Smooth muscle cell of bladder (primary cell): ENCODE measurements around the gene FOXO4. TPM values are rescaled to one million over a fixed set of nuclear protein-coding genes. Genes with fewer than 3 reads are reported as not detected.

Source experiments
- total RNA-seq: library from RNA; depleted of rRNA; stranded (reverse); fragments of >200 nt; gene quantifications from 2 replicates; pipeline ENCODE4 v1.2.3, GENCODE V29; 2014

The FOXO4 gene, protein sequence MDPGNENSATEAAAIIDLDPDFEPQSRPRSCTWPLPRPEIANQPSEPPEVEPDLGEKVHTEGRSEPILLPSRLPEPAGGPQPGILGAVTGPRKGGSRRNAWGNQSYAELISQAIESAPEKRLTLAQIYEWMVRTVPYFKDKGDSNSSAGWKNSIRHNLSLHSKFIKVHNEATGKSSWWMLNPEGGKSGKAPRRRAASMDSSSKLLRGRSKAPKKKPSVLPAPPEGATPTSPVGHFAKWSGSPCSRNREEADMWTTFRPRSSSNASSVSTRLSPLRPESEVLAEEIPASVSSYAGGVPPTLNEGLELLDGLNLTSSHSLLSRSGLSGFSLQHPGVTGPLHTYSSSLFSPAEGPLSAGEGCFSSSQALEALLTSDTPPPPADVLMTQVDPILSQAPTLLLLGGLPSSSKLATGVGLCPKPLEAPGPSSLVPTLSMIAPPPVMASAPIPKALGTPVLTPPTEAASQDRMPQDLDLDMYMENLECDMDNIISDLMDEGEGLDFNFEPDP
- total RNA-seq, result 4.6 and 6.7 TPM in 2 replicates

DNA sequence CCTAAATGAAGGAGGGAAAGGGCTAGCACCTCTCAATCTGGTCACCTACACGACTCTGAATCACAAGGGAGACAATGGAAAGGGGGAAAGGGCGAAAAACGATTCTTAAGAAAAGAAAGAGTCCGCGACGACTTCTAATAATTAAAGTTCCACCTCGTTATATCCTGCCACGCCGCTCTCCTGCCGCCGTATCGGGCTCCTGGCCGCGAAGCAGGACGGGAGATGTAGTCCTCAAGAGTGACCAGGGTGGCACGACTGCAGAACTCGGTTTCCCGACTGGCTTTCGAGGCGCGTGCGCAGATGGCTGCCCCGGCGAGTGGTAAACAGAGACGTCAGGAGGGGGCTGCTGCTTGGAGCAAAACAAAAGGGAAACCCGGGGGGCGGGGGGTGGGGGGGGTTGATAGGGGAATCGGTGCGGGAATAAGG is at the start of gene FOXO4:
Gene FOXO4 (plus strand): TSS at position 297 of the 426 bp plus-strand sequence. CDS start 678 bp downstream, outside the sequence.

DNA sequence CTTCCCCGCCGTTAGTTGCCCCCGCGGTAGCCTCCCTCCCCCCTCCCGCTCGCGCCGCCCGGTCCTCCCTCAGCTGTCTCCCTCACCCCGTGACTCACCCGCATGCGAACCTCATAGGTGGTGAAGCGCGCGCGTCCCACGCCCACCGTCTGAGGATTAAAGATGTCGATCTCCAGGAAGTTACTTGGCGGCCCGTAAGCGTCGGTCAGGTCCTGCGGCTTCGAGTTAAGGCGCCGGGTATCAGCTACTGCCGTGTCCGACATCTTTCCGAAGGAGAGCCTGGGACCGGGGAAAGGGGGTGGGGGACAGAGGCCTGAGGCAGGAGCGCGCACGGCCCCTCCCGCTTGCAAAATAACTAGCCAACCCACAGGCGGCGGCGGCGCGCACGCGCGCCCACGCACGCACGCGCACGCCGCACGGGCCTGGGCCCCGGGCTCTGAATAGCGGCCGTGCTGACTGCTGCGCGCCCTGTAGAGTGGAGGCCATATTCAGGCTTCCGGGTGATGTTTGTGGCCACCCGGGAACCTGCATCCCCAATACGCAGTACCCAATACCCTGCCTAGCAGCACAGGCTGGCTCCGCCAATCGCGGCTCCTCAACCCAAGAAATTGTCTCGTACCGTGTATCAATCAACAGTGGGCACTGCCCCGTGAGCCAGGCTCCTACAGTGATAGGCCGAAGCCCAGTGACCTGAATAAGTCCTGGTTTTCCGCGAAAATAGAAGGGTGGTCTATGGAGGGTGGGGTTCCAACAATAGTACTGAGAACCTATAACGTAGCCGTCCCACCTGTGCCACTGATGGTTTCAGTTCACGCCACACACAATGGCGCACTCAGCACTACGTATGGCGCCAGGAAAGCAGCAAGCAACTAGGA is 27.4 kb upstream of the FOXO4 start, which contains the start of gene SNX12:
Gene SNX12 (minus strand): TSS at position 291 of the 875 bp plus-strand sequence. CDS start 28 bp downstream, at position 263.

DNA sequence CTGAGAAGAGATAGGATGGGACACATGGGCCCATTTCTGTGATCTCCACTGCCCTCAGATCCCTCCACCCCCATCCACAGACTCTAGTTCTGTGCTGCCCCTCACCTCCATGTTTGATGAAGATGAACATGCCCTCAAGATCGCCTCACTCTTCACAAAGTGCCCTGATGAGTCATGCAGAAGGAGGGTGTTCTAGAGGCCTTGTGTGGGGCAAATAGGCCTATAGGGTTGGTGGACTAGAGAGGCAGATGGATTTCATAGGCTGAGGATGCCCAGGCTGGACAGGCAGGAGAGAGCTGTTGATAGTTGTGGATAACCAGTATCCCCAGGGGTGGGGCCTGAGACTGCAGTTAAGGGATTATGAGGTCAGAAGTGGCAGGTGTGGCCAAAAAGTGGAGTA is 10.8 kb downstream of the FOXO4 start, which contains the start of gene CXorf65:
Gene CXorf65 (minus strand): TSS at position 314 of the 400 bp plus-strand sequence. CDS start 184 bp downstream, at position 130.

DNA sequence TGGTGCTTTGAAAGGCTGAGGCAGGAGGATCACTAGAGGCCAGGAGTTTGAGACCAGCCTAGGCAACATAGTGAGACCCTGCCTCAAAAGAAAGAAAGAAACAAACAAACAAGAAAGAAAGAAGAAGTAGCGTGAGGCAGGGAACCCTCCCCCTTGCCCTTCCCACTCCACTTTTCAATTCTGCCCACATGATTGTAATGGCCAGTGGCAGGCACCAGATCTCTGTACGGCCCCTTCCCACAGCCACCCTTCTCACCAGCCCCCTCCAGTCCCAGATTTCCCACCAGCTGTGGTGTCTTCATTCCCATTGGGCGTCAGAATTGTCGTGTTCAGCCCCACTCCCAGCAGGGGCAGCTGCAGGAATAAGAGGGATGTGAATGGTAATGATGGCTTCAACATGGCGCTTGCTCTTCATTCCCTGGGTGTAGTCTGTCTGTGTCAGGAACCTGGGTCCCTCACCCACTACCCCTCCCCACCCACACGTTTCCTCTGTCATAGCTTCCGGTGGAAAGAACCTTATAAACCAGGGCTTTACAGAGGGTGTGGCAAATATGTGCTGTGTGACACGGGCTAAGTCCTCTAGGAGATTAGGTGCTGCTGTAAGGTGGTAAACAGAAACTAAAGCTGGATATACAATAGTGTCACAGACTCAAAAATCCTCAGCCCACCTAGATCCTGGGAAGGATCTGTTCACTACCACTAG is 15.6 kb downstream of the FOXO4 start, which contains the start of gene IL2RG:
Gene IL2RG (minus strand): TSS at position 437 of the 703 bp plus-strand sequence. CDS start 38 bp downstream, at position 399.

DNA sequence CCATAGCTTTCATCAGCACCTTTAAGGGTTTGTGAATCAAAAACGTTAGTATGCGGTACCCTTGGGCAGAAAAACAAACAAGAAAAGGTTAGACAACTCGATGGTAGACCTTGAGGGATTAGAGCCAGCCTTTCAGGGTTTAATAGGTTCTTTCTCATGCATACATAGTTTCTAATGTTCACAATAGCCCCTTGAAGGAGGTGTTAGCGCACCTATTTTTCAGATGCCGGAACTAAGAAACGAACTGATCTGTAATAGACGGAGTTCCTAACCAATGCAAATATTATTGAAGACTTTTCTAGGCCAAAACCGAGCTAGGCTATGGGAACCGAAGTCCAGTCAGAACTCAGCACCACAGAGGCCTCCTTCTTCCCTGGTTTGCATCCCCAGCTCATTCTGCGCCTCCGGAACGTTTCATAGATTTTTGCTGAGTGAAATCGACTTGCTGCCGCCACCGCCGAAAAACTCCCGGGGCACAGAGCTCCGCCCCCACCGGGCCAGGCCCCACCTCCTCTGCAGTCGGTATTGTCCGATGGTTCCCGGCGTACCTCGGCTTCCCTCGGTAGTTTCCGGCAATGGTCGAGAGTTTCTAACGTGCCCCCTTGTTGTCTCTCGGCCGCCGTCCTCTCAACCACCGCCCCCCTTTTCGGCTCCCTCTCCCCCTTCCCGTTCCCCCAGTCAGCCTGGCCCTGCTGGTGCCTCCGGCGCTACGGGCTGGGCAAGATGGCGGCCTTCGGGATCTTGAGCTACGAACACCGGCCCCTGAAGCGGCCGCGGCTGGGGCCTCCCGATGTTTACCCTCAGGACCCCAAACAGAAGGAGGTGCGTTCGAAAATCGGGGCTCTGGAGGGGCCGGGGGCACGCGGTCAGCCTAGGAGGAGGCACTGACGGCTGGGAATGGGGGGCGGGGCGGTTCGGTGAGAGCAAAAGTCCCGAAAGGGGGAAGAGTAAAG is 22.7 kb downstream of the FOXO4 start, which contains the start of gene MED12:
Gene MED12 (plus strand): TSS at position 565 of the 953 bp plus-strand sequence. CDS start 159 bp downstream, at position 724.

DNA sequence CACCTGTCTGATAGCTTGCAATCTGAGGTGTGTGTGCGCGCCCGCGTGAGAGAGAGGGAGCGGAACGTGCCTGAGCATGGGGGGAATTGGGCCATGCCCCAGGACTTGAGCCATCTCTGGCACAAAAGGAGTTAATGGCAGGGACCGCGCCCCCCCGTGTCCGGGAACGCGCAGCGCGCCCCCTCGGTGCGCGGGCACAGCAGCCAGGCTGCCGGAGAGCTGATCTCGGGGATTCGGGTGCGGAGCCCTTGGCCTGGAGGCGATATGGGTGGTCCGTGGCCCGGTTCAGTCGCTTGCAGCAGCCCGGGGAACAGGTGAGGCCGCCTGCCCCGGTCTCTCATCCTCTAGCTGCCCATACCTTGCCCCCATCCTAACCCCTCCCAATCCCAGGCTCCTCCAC is 49.0 kb downstream of the FOXO4 start, which contains the start of gene NLGN3:
Gene NLGN3 (plus strand): TSS at position 191 of the 400 bp plus-strand sequence. CDS start 2,909 bp downstream, outside the sequence.

Other genes with a start within 250 kb of the FOXO4 start
- 0.09 TPM in 1 of 2 replicates, not detected in the other for gene TEX11, start 187.1 kb upstream of the FOXO4 start, total RNA-seq
- not detected in 2 replicates for gene SLC7A3, start 164.8 kb upstream of the FOXO4 start, total RNA-seq
- 57.5 and 62.0 TPM in 2 replicates for gene SNX12, start 27.5 kb upstream of the FOXO4 start, total RNA-seq
- not detected in 2 replicates for gene CXorf65, start 10.9 kb downstream of the FOXO4 start, total RNA-seq
- gene IL2RG, start 15.7 kb downstream of the FOXO4 start, total RNA-seq, result not detected in 2 replicates
- 23.2 and 23.9 TPM in 2 replicates for gene MED12, start 22.7 kb downstream of the FOXO4 start, total RNA-seq
- under 0.01 and 0.18 TPM in 2 replicates for gene NLGN3, start 49.0 kb downstream of the FOXO4 start, total RNA-seq
- not detected in 2 replicates for gene GJB1, start 127.4 kb downstream of the FOXO4 start, total RNA-seq
- gene ZMYM3, start 158.3 kb downstream of the FOXO4 start, total RNA-seq, result 6.4 and 8.9 TPM in 2 replicates
- 387 and 421 TPM in 2 replicates for gene NONO, start 187.8 kb downstream of the FOXO4 start, total RNA-seq
- 0.85 and 3.6 TPM in 2 replicates for gene ITGB1BP2, start 205.9 kb downstream of the FOXO4 start, total RNA-seq